Activated CD4-positive, alpha-beta T cell treated with anti-CD3 and anti-CD28 coated beads, Interleukin-2, amount 10 ng/mL, durations not matched to agents 24 days and 14 days (primary cell): ENCODE measurements around the gene CSDE1. TPM values are rescaled to one million over a fixed set of nuclear protein-coding genes. Genes with fewer than 3 reads are reported as not detected.

Experiments used
- DNase-seq: peaks from one replicate; pipeline ENCODE4 v3.0.0; 2022
- H3K27ac Mint-ChIP-seq: one replicate; pipeline ENCODE4 v1.8.0; 2022; ENCODE audit warnings: mild to moderate bottlenecking, mixed read lengths
- H3K27me3 Mint-ChIP-seq: one replicate; pipeline ENCODE4 v1.8.0; 2022; ENCODE audit warnings: mixed read lengths
- H3K36me3 Mint-ChIP-seq: one replicate; pipeline ENCODE4 v1.8.0; 2022; ENCODE audit warnings: low read depth, mild to moderate bottlenecking, mixed read lengths
- H3K4me1 Mint-ChIP-seq: one replicate; pipeline ENCODE4 v1.8.0; 2021; ENCODE audit warnings: mixed read lengths
- H3K4me3 Mint-ChIP-seq: one replicate; pipeline ENCODE4 v1.8.0; 2022; ENCODE audit warnings: mild to moderate bottlenecking, moderate library complexity, mixed read lengths
- H3K9me3 Mint-ChIP-seq: one replicate; pipeline ENCODE4 v1.8.0; 2021; ENCODE audit warnings: mixed read lengths
- intact Hi-C: fragments of 100-400 bp; cut with micrococcal nuclease; formaldehyde crosslinking; loops from one replicate; pipeline ENCODE4 v1.15.1; 2023
- total RNA-seq: library from RNA; stranded (reverse); gene quantifications from 2 replicates; pipeline ENCODE4 v1.2.3, GENCODE V29; 2022

The CSDE1 gene
- total RNA-seq, 1 donor from 2014 or later = 418 TPM

GRCh38 chr1:114737314-114737849 is 20.4 kb downstream of the CSDE1 start:
- H3K9me3 Mint-ChIP-seq = no peaks in the 10 kb centered on the region
- H3K27me3 Mint-ChIP-seq = no peaks in the 10 kb centered on the region
- H3K4me1 Mint-ChIP-seq = peaks cover 10% of the 10 kb centered on the region
- H3K36me3 Mint-ChIP-seq = peaks cover 73% of the 10 kb centered on the region
- intact Hi-C loops = no loop called here
- peak overlapping the region; percentile 41 for H3K27ac Mint-ChIP-seq
- H3K4me3 Mint-ChIP-seq = no peak overlapping the region
- no peak for DNase-seq

GRCh38 chr1:114735479-114735878 is 22.3 kb downstream of the CSDE1 start:
- H3K27me3 Mint-ChIP-seq = no peaks in the 10 kb centered on the region
- DNase-seq = no peak
- no peak overlapping the region for H3K27ac Mint-ChIP-seq
- H3K4me1 Mint-ChIP-seq = peaks cover 7% of the 10 kb centered on the region
- H3K9me3 Mint-ChIP-seq = no peaks in the 10 kb centered on the region
- H3K36me3 Mint-ChIP-seq = peaks cover 75% of the 10 kb centered on the region
- H3K4me3 Mint-ChIP-seq = no peak overlapping the region
- intact Hi-C loops = no loop called here

GRCh38 chr1:114729782-114730181 is 28.0 kb downstream of the CSDE1 start:
- Mint-ChIP-seq H3K4me1 (peaks cover 11% of the 10 kb centered on the region), H3K36me3 (peaks cover 82% of the 10 kb centered on the region), H3K27ac (no peak overlapping the region), H3K9me3 (no peaks in the 10 kb centered on the region), H3K27me3 (no peaks in the 10 kb centered on the region), H3K4me3 (no peak overlapping the region)
- intact Hi-C loops = no loop called here
- DNase-seq = no peak

GRCh38 chr1:114728553-114728952 is 29.2 kb downstream of the CSDE1 start:
- H3K4me1 Mint-ChIP-seq = peaks cover 13% of the 10 kb centered on the region
- no peaks in the 10 kb centered on the region for H3K9me3 Mint-ChIP-seq
- no peak overlapping the region for H3K4me3 Mint-ChIP-seq
- no peaks in the 10 kb centered on the region for H3K27me3 Mint-ChIP-seq
- intact Hi-C loops = no loop called here
- peaks cover 81% of the 10 kb centered on the region for H3K36me3 Mint-ChIP-seq
- no peak overlapping the region for H3K27ac Mint-ChIP-seq
- DNase-seq = no peak

- Mint-ChIP-seq H3K36me3 (peaks cover 85% of the 10 kb centered on the region), H3K27ac (no peak overlapping the region), H3K4me3 (no peak overlapping the region), H3K4me1 (peaks cover 8% of the 10 kb centered on the region), H3K9me3 (no peaks in the 10 kb centered on the region), H3K27me3 (no peaks in the 10 kb centered on the region)
- intact Hi-C loops = no loop called here
- no peak for DNase-seq
Measured at GRCh38 chr1:114725230-114725629, 32.6 kb downstream of the CSDE1 start.

- Mint-ChIP-seq H3K4me1 (peaks cover 6% of the 10 kb centered on the region), H3K36me3 (peaks cover 87% of the 10 kb centered on the region), H3K4me3 (no peak overlapping the region), H3K27ac (peak overlapping the region; percentile 16), H3K27me3 (no peaks in the 10 kb centered on the region), H3K9me3 (no peaks in the 10 kb centered on the region)
- DNase-seq = no peak
- intact Hi-C loops = no loop called here
Measured at GRCh38 chr1:114723915-114724314, 33.9 kb downstream of the CSDE1 start.

- DNase-seq = no peak
- intact Hi-C loops = no loop called here
- H3K36me3 Mint-ChIP-seq = peaks cover 90% of the 10 kb centered on the region
Measured at GRCh38 chr1:114723457-114723856, 34.3 kb downstream of the CSDE1 start.

GRCh38 chr1:114720492-114720891 is 37.3 kb downstream of the CSDE1 start:
- Mint-ChIP-seq H3K9me3 (no peaks in the 10 kb centered on the region), H3K4me3 (no peak overlapping the region), H3K36me3 (peaks cover 86% of the 10 kb centered on the region), H3K27me3 (no peaks in the 10 kb centered on the region), H3K4me1 (peaks cover 15% of the 10 kb centered on the region), H3K27ac (peak overlapping the region; percentile 17)
- DNase-seq = no peak
- intact Hi-C loops = no loop called here

More at GRCh38 chr1:114723457-114723856, 34.3 kb downstream of the CSDE1 start:
- no peaks in the 10 kb centered on the region for H3K9me3 Mint-ChIP-seq
- no peaks in the 10 kb centered on the region for H3K27me3 Mint-ChIP-seq
- peaks cover 7% of the 10 kb centered on the region for H3K4me1 Mint-ChIP-seq
- H3K4me3 Mint-ChIP-seq = no peak overlapping the region
- no peak overlapping the region for H3K27ac Mint-ChIP-seq

GRCh38 chr1:114719424-114719787 is 38.4 kb downstream of the CSDE1 start:
- Mint-ChIP-seq H3K27me3 (no peaks in the 10 kb centered on the region), H3K4me1 (peaks cover 16% of the 10 kb centered on the region), H3K36me3 (peaks cover 76% of the 10 kb centered on the region), H3K27ac (peak overlapping the region; percentile 56), H3K4me3 (no peak overlapping the region), H3K9me3 (no peaks in the 10 kb centered on the region)
- intact Hi-C loops = no loop called here
- no peak for DNase-seq

- peak overlapping the region; percentile 70 for H3K27ac Mint-ChIP-seq
- intact Hi-C loops = no loop called here
Measured at GRCh38 chr1:114718661-114719423, 38.9 kb downstream of the CSDE1 start.

GRCh38 chr1:114716304-114717170 is 41.2 kb downstream of the CSDE1 start, which contains the start of gene NRAS:
TSS of gene NRAS (minus strand) at chr1:114716771. CDS start at chr1:114716160, 611 bp downstream.
- Mint-ChIP-seq H3K36me3 (peaks cover 72% of the 10 kb centered on the region), H3K9me3 (no peaks in the 10 kb centered on the region)
- intact Hi-C loops = loop anchor here (1.0 to 2.0 kb wide), 5 partner anchors 41 to 206 kb away; partner anchors contain the start of genes BCAS2, CSDE1, DENND2C and SIKE1

More at GRCh38 chr1:114718661-114719423, 38.9 kb downstream of the CSDE1 start:
- Mint-ChIP-seq H3K27me3 (no peaks in the 10 kb centered on the region), H3K4me3 (no peak overlapping the region), H3K36me3 (peaks cover 78% of the 10 kb centered on the region), H3K4me1 (peaks cover 20% of the 10 kb centered on the region), H3K9me3 (no peaks in the 10 kb centered on the region)
- no peak for DNase-seq

GRCh38 chr1:114715952-114716303 is 41.9 kb downstream of the CSDE1 start:
- Mint-ChIP-seq H3K27ac (peak overlapping the region; percentile 93), H3K27me3 (no peaks in the 10 kb centered on the region), H3K4me3 (peak overlapping the region; percentile 95), H3K36me3 (peaks cover 67% of the 10 kb centered on the region), H3K9me3 (no peaks in the 10 kb centered on the region), H3K4me1 (peaks cover 20% of the 10 kb centered on the region)
- DNase-seq = peak; percentile 58
- intact Hi-C loops = loop anchor here (1.0 to 2.0 kb wide), 5 partner anchors 41 to 205 kb away; partner anchors contain the start of genes BCAS2, CSDE1, DENND2C and SIKE1

More at GRCh38 chr1:114716304-114717170, 41.2 kb downstream of the CSDE1 start, which contains the start of gene NRAS:
- Mint-ChIP-seq H3K27me3 (no peaks in the 10 kb centered on the region), H3K4me1 (peaks cover 20% of the 10 kb centered on the region), H3K27ac (peak within 1 kb of the TSS; percentile 93), H3K4me3 (peak within 1 kb of the TSS; percentile 95)
- DNase-seq = peak; percentile 99

- no peaks in the 10 kb centered on the region for H3K9me3 Mint-ChIP-seq
- no peak for DNase-seq
- peaks cover 17% of the 10 kb centered on the region for H3K4me1 Mint-ChIP-seq
- intact Hi-C loops = no loop called here
- no peak overlapping the region for H3K4me3 Mint-ChIP-seq
- no peaks in the 10 kb centered on the region for H3K27me3 Mint-ChIP-seq
- H3K27ac Mint-ChIP-seq = no peak overlapping the region
- H3K36me3 Mint-ChIP-seq = peaks cover 58% of the 10 kb centered on the region
Measured at GRCh38 chr1:114712977-114713376, 44.8 kb downstream of the CSDE1 start.
